Myocyte (in vitro differentiated cells): ENCODE measurements around the gene PLB1. TPM values are rescaled to one million over a fixed set of nuclear protein-coding genes. Genes with fewer than 3 reads are reported as not detected.
A peak's percentile ranks its signal among the peaks of the same experiment; 100 is the strongest.

Experiments
- DNase-seq: peaks from one replicate; pipeline ENCODE4 v3.0.0-alpha.2; 2012; ENCODE audit warnings: low read depth
- total RNA-seq: library from RNA; depleted of rRNA; stranded (reverse); fragments of >200 nt; gene quantifications from 2 replicates; pipeline ENCODE4 v1.2.3, GENCODE V29; 2014

Gene PLB1
- total RNA-seq, 1 donor from 2014 or later, result 0.24 TPM

GRCh38 chr2:28626376-28626775, 130.5 kb downstream of the PLB1 start:
- no peak for DNase-seq

- peak; percentile 97 for DNase-seq
Measured at GRCh38 chr2:28626891-28627421, 131.1 kb downstream of the PLB1 start.

- DNase-seq, result peak; percentile 91
Measured at GRCh38 chr2:28627722-28628480, 132.0 kb downstream of the PLB1 start.

- no peak for DNase-seq
Measured at GRCh38 chr2:28628506-28628905, 132.6 kb downstream of the PLB1 start.

GRCh38 chr2:28628987-28629386, 133.1 kb downstream of the PLB1 start:
- DNase-seq, result no peak

GRCh38 chr2:28629910-28630309, 134.1 kb downstream of the PLB1 start:
- DNase-seq, result no peak

- no peak for DNase-seq
Measured at GRCh38 chr2:28630341-28630740, 134.5 kb downstream of the PLB1 start.

GRCh38 chr2:28631514-28632206, 135.8 kb downstream of the PLB1 start:
- DNase-seq, result no peak

- no peak for DNase-seq
Measured at GRCh38 chr2:28632791-28633190, 136.9 kb downstream of the PLB1 start.

GRCh38 chr2:28633204-28633603, 137.3 kb downstream of the PLB1 start:
- no peak for DNase-seq

- DNase-seq, result no peak
Measured at GRCh38 chr2:28633746-28634145, 137.9 kb downstream of the PLB1 start.

GRCh38 chr2:28635191-28635611, 139.3 kb downstream of the PLB1 start:
- DNase-seq, result no peak

GRCh38 chr2:28636491-28636890, 140.6 kb downstream of the PLB1 start:
- DNase-seq, result no peak

- DNase-seq, result no peak
Measured at GRCh38 chr2:28637066-28638047, 141.5 kb downstream of the PLB1 start.

- no peak for DNase-seq
Measured at GRCh38 chr2:28638102-28638501, 142.2 kb downstream of the PLB1 start.

- no peak for DNase-seq
Measured at GRCh38 chr2:28639092-28639691, 143.3 kb downstream of the PLB1 start.

GRCh38 chr2:28639836-28640235, 144.0 kb downstream of the PLB1 start:
- no peak for DNase-seq

GRCh38 chr2:28640260-28640907, 144.5 kb downstream of the PLB1 start:
- DNase-seq, result no peak

- no peak for DNase-seq
Measured at GRCh38 chr2:28640908-28641300, 145.0 kb downstream of the PLB1 start.

GRCh38 chr2:28642796-28643195, 146.9 kb downstream of the PLB1 start:
- no peak for DNase-seq
